GM12878 (cell line): Measurements from ENCODE around the gene RRAS. TPM values are rescaled to one million over a fixed set of nuclear protein-coding genes. Genes with fewer than 3 reads are reported as not detected.

ENCODE experiments used
- ATF3 ChIP-seq: IDR thresholded peaks from 2 replicates; pipeline ENCODE4 v1.6.1; 2011; ENCODE audit warnings: low read depth, mild to moderate bottlenecking, low read length, moderate library complexity, borderline replicate concordance; ENCODE audit errors: extremely low read depth
- ATF7 ChIP-seq: fragments of 450-650 bp; IDR thresholded peaks from 2 replicates; pipeline ENCODE4 v1.6.1; 2016; ENCODE audit warnings: low read depth, mild to moderate bottlenecking
- BMI1 ChIP-seq: fragments of 450-650 bp; IDR thresholded peaks from 2 replicates; pipeline ENCODE4 v1.6.1; 2016; ENCODE audit warnings: mild to moderate bottlenecking, moderate library complexity, borderline replicate concordance
- CREM ChIP-seq: IDR thresholded peaks from 2 replicates; pipeline ENCODE4 v1.6.1; 2014; ENCODE audit warnings: antibody characterized with exemption, low read depth
- DPF2 ChIP-seq: fragments of 450-650 bp; IDR thresholded peaks from 2 replicates; pipeline ENCODE4 v1.6.1; 2017; ENCODE audit warnings: mild to moderate bottlenecking
- EGR1 ChIP-seq, 2 experiments: IDR thresholded peaks; 1 replicate in 1 of 2; 2 replicates in 1 of 2; pipeline ENCODE4 v1.6.1; 2011 to 2012; ENCODE audit warnings: low read depth in 2 of 2, low read length in 2 of 2, borderline replicate concordance in 1 of 2, mild to moderate bottlenecking in 1 of 2, moderate library complexity in 1 of 2
- FOXM1 ChIP-seq: IDR thresholded peaks from 2 replicates; pipeline ENCODE4 v1.6.1; 2012; ENCODE audit warnings: low read depth, mild to moderate bottlenecking, inconsistent platforms, low read length, moderate library complexity
- HDAC6 ChIP-seq: fragments of 200-600 bp; sonication (generic); IDR thresholded peaks from one replicate; pipeline ENCODE4 v1.8.0; 2017; ENCODE audit warnings: antibody characterized with exemption; ENCODE audit not compliant: unreplicated experiment
- HDGF ChIP-seq: fragments of 450-650 bp; IDR thresholded peaks from 2 replicates; pipeline ENCODE4 v1.6.1; 2016; ENCODE audit warnings: antibody characterized with exemption
- IKZF1 ChIP-seq: fragments of 450-650 bp; conservative IDR thresholded peaks from 2 replicates; pipeline ENCODE4 v1.6.1; 2017; ENCODE audit warnings: antibody characterized with exemption, mild to moderate bottlenecking
- KDM1A ChIP-seq: fragments of 200-600 bp; sonication (generic); IDR thresholded peaks from 2 replicates; pipeline ENCODE4 v1.6.1; 2016; ENCODE audit warnings: borderline replicate concordance
- NFXL1 ChIP-seq: fragments of 450-650 bp; IDR thresholded peaks from 2 replicates; pipeline ENCODE4 v1.6.1; 2017; ENCODE audit warnings: antibody characterized with exemption, mild to moderate bottlenecking, borderline replicate concordance
- PAX5 ChIP-seq: IDR thresholded peaks from 2 replicates; pipeline ENCODE4 v1.6.1; 2011; ENCODE audit warnings: low read depth, low read length, borderline replicate concordance
- PML ChIP-seq: IDR thresholded peaks from 2 replicates; pipeline ENCODE4 v1.6.1; 2012; ENCODE audit warnings: low read length, inconsistent platforms
- RCOR1 ChIP-seq: conservative IDR thresholded peaks from 2 replicates; pipeline ENCODE4 v1.6.1; 2012; ENCODE audit warnings: low read depth, low read length, improper control_type of control experiment
- RELA ChIP-seq: fragments of 450-650 bp; IDR thresholded peaks from 2 replicates; pipeline ENCODE4 v1.8.0; 2014; ENCODE audit warnings: borderline replicate concordance; ENCODE audit not compliant: partially characterized antibody
- SMAD5 ChIP-seq: IDR thresholded peaks from 2 replicates; pipeline ENCODE4 v1.6.1; 2016; ENCODE audit warnings: antibody characterized with exemption, low read depth
- TAF1 ChIP-seq: IDR thresholded peaks from 2 replicates; pipeline ENCODE4 v1.6.1; 2011; ENCODE audit warnings: mild to moderate bottlenecking, low read depth, low read length, borderline replicate concordance
- TARDBP ChIP-seq: IDR thresholded peaks from 2 replicates; pipeline ENCODE4 v1.6.1; 2016; ENCODE audit warnings: borderline replicate concordance
- TBL1XR1 ChIP-seq: IDR thresholded peaks from 2 replicates; pipeline ENCODE4 v1.6.1; 2012; ENCODE audit warnings: low read depth, low read length, improper control_type of control experiment
- WRNIP1 ChIP-seq: IDR thresholded peaks from 2 replicates; pipeline ENCODE4 v1.6.1; 2011; ENCODE audit warnings: low read depth, low read length, improper control_type of control experiment, borderline replicate concordance
- YBX1 ChIP-seq: fragments of 450-650 bp; IDR thresholded peaks from 2 replicates; pipeline ENCODE4 v1.6.1; 2016; ENCODE audit warnings: antibody characterized with exemption
- ZNF274 ChIP-seq: IDR thresholded peaks from one replicate; pipeline ENCODE4 v1.8.0; 2011; ENCODE audit not compliant: insufficient read length, insufficient read depth
- polyA plus RNA-seq, 11 experiments: library from polyadenylated mRNA; depleted of rRNA in 4 of 11; unstranded in 6 of 11; stranded (reverse) in 5 of 11; fragments of >200 nt; fragmentation: Nextera tagmentation in 4 of 11; fragmentation: Illumina TruSeq in 1 of 11; extraction: Ambion mirVana in 4 of 11; extraction: Trizol in 1 of 11; gene quantifications; 1 replicate in 1 of 11; 2 replicates in 10 of 11; pipeline versions ENCODE4 v1.2.1 to v1.2.3, GENCODE V29; 2011 to 2016; ENCODE audit warnings: inconsistent platforms in 2 of 11, missing spikeins in 2 of 11, low read depth in 1 of 11
- total RNA-seq, 4 experiments: library from RNA; depleted of rRNA in 3 of 4; stranded (reverse); fragments of >200 nt in 3 of 4; fragmentation: Illumina TruSeq in 1 of 4; extraction: Trizol in 1 of 4; gene quantifications; 2 replicates each; pipeline versions ENCODE4 v1.2.1 to v1.2.3, GENCODE V29; 2013 to 2021
- TF ChIP-seq, protein P1 (sequence below): fragments of 450-650 bp; conservative IDR thresholded peaks from 2 replicates; pipeline ENCODE4 v1.6.1; 2017; ENCODE audit warnings: mild to moderate bottlenecking, moderate library complexity
- TF ChIP-seq, protein P2 (sequence below): IDR thresholded peaks from 2 replicates; pipeline ENCODE4 v1.6.1; 2012; ENCODE audit warnings: low read depth, low read length, improper control_type of control experiment
- TF ChIP-seq, protein P3 (sequence below), 3 experiments: IDR thresholded peaks in 2 of 3; conservative IDR thresholded peaks in 1 of 3; 2 replicates each; pipeline ENCODE4 v1.5.1; 2011; ENCODE audit warnings: low read depth in 3 of 3, low read length in 3 of 3, mild to moderate bottlenecking in 3 of 3, control low read depth in 2 of 3, moderate library complexity in 2 of 3, inconsistent platforms in 1 of 3, mixed read lengths in 1 of 3; ENCODE audit not compliant: control insufficient read depth in 2 of 3, insufficient read depth in 1 of 3; ENCODE audit errors: extremely low read depth in 1 of 3

RRAS gene
- total and polyA plus RNA-seq, 10 of the 15 experiments (the other 5 are each of a cell fraction or from before 2014, with no cell fraction given) = 0.24 to 5.8 (median 1.8) TPM

- TF ChIP-seq, protein P1, sequence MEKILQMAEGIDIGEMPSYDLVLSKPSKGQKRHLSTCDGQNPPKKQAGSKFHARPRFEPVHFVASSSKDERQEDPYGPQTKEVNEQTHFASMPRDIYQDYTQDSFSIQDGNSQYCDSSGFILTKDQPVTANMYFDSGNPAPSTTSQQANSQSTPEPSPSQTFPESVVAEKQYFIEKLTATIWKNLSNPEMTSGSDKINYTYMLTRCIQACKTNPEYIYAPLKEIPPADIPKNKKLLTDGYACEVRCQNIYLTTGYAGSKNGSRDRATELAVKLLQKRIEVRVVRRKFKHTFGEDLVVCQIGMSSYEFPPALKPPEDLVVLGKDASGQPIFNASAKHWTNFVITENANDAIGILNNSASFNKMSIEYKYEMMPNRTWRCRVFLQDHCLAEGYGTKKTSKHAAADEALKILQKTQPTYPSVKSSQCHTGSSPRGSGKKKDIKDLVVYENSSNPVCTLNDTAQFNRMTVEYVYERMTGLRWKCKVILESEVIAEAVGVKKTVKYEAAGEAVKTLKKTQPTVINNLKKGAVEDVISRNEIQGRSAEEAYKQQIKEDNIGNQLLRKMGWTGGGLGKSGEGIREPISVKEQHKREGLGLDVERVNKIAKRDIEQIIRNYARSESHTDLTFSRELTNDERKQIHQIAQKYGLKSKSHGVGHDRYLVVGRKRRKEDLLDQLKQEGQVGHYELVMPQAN = peak; percentile 42; the same call in 1 of the 2 replicates
- no peak for TF ChIP-seq FOXM1
- TF ChIP-seq HDGF = peak; percentile 48; the same call in 1 of the 2 replicates
- peak; percentile 51; the same call in 1 of the 2 replicates for TF ChIP-seq TARDBP
- no peak for TF ChIP-seq PAX5
- TF ChIP-seq ZNF274 = no peak
- TF ChIP-seq TBL1XR1 = no peak
- no peak for TF ChIP-seq KDM1A
- 0 out of 2 replicates have a peak, but pooled peaks have one; percentile 57 for TF ChIP-seq DPF2
- peak; percentile 52 for TF ChIP-seq IKZF1
- TF ChIP-seq BMI1 = no peak
- no peak for TF ChIP-seq ATF7
- TF ChIP-seq PML = 0 out of 2 replicates have a peak, but pooled peaks have one; percentile 53
- TF ChIP-seq, protein P2, sequence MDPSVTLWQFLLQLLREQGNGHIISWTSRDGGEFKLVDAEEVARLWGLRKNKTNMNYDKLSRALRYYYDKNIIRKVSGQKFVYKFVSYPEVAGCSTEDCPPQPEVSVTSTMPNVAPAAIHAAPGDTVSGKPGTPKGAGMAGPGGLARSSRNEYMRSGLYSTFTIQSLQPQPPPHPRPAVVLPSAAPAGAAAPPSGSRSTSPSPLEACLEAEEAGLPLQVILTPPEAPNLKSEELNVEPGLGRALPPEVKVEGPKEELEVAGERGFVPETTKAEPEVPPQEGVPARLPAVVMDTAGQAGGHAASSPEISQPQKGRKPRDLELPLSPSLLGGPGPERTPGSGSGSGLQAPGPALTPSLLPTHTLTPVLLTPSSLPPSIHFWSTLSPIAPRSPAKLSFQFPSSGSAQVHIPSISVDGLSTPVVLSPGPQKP = no peak
- no peak for TF ChIP-seq NFXL1
- TF ChIP-seq CREM = no peak
- no peak for TF ChIP-seq HDAC6
- TF ChIP-seq, protein P3, sequence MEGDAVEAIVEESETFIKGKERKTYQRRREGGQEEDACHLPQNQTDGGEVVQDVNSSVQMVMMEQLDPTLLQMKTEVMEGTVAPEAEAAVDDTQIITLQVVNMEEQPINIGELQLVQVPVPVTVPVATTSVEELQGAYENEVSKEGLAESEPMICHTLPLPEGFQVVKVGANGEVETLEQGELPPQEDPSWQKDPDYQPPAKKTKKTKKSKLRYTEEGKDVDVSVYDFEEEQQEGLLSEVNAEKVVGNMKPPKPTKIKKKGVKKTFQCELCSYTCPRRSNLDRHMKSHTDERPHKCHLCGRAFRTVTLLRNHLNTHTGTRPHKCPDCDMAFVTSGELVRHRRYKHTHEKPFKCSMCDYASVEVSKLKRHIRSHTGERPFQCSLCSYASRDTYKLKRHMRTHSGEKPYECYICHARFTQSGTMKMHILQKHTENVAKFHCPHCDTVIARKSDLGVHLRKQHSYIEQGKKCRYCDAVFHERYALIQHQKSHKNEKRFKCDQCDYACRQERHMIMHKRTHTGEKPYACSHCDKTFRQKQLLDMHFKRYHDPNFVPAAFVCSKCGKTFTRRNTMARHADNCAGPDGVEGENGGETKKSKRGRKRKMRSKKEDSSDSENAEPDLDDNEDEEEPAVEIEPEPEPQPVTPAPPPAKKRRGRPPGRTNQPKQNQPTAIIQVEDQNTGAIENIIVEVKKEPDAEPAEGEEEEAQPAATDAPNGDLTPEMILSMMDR (IDR thresholded peaks at IDR 0.05 in 2 of 3, conservative IDR thresholded peaks at IDR 0.05 in 1 of 3; ENCODE audit: control insufficient read depth in 2 of 3, extremely low read depth in 1 of 3, insufficient read depth in 1 of 3, low read depth in 3 of 3, low read length in 3 of 3) = 0 out of 6 replicates have a peak, but pooled peaks of 1 of the 3 experiments have one; percentile 2
- TF ChIP-seq RELA = no peak
- peak; percentile 86 for TF ChIP-seq TAF1
- no peak for TF ChIP-seq YBX1
- TF ChIP-seq WRNIP1 = no peak
- peak; percentile 58; the same call in 1 of the 2 replicates for TF ChIP-seq SMAD5
- no peak for TF ChIP-seq RCOR1
- TF ChIP-seq EGR1 (IDR thresholded peaks at IDR 0.05; ENCODE audit: borderline replicate concordance in 1 of 2, low read depth in 2 of 2, low read length in 2 of 2) = peak in 1 of 2 experiments; percentile 82; a peak in 2 of 3 replicates
- no peak for TF ChIP-seq ATF3
Measured at GRCh38 chr19:49590071-49590970, 49.6 kb downstream of the RRAS start (continued).
